Measurements from ENCODE around the gene FAM25G. TPM values are rescaled to one million over a fixed set of nuclear protein-coding genes. Genes with fewer than 3 reads are reported as not detected.

FAM25G gene
- total RNA-seq, 1 experiment from 2014 or later, result not detected

GRCh38 chr10:47449102-47449978, 42.2 kb downstream of the FAM25G start:
- peak; percentile 19 for DNase-seq (ENCODE audit: low read depth)

GRCh38 chr10:47447705-47448104, 43.8 kb downstream of the FAM25G start:
- DNase-seq (ENCODE audit: low read depth), result no peak

GRCh38 chr10:47447209-47447608, 44.3 kb downstream of the FAM25G start:
- no peak for DNase-seq (ENCODE audit: low read depth)

GRCh38 chr10:47445720-47446119, 45.8 kb downstream of the FAM25G start:
- DNase-seq (ENCODE audit: low read depth), result no peak

GRCh38 chr10:47444047-47444446, 47.5 kb downstream of the FAM25G start:
- no peak for DNase-seq (ENCODE audit: low read depth)

GRCh38 chr10:47443145-47443544, 48.4 kb downstream of the FAM25G start:
- DNase-seq (ENCODE audit: low read depth), result no peak

- no peak for DNase-seq (ENCODE audit: low read depth)
These were observed 49.1 kb downstream of the FAM25G start for GRCh38 chr10:47442351-47442750.

- DNase-seq (ENCODE audit: low read depth), result no peak
These were observed 49.6 kb downstream of the FAM25G start for GRCh38 chr10:47441938-47442337.

- no peak for DNase-seq (ENCODE audit: low read depth)
These were observed 51.3 kb downstream of the FAM25G start for GRCh38 chr10:47440207-47440606.

- peak; percentile 26 for DNase-seq (ENCODE audit: low read depth)
These were observed 52.5 kb downstream of the FAM25G start for GRCh38 chr10:47438857-47439474.

Other genes with a start within 250 kb of the FAM25G start
- not detected in 2 replicates for gene GDF10, start 191.5 kb downstream of the FAM25G start, total RNA-seq (2014; rRNA removed)
- not detected in 2 replicates for gene GDF2, start 169.2 kb downstream of the FAM25G start, total RNA-seq (2014; rRNA removed)
- not detected in 2 replicates for gene RBP3, start 143.3 kb downstream of the FAM25G start, total RNA-seq (2014; rRNA removed)
- 0.11 TPM in 1 of 2 replicates, not detected in the other for gene ZNF488, start 107.4 kb downstream of the FAM25G start, total RNA-seq (2014; rRNA removed)
- gene ANXA8, start 7.6 kb downstream of the FAM25G start, total RNA-seq (2014; rRNA removed), result not detected in 2 replicates
- gene AGAP9, start 31.9 kb upstream of the FAM25G start, total RNA-seq (2014; rRNA removed), result 2.2 and 2.3 TPM in 2 replicates